GM18499 (cell line): Measurements from ENCODE around the gene DIAPH1.

ENCODE experiments used
- ATAC-seq: cut with Tn5 transposase; IDR thresholded peaks from one replicate; pipeline ENCODE4 v1.9.1; 2021; ENCODE audit warnings: moderate number of reproducible peaks; ENCODE audit not compliant: insufficient read depth, unreplicated experiment

Gene DIAPH1

GRCh38 chr5:141524604-141525597 is 93.9 kb downstream of the DIAPH1 start:
- ATAC-seq, result peak; percentile 41

GRCh38 chr5:141523991-141524390 is 94.8 kb downstream of the DIAPH1 start:
- ATAC-seq, result no peak

- ATAC-seq, result no peak
Measured at GRCh38 chr5:141522301-141522700, 96.5 kb downstream of the DIAPH1 start.

GRCh38 chr5:141521244-141521781 is 97.5 kb downstream of the DIAPH1 start:
- no peak for ATAC-seq

GRCh38 chr5:141519605-141520565 is 98.9 kb downstream of the DIAPH1 start:
- ATAC-seq, result no peak

- no peak for ATAC-seq
Measured at GRCh38 chr5:141518618-141519015, 100.2 kb downstream of the DIAPH1 start.

GRCh38 chr5:141517880-141518617 is 100.8 kb downstream of the DIAPH1 start:
- no peak for ATAC-seq

GRCh38 chr5:141517312-141517711 is 101.5 kb downstream of the DIAPH1 start:
- no peak for ATAC-seq

GRCh38 chr5:141516672-141517025 is 102.2 kb downstream of the DIAPH1 start:
- ATAC-seq, result no peak

- ATAC-seq, result no peak
Measured at GRCh38 chr5:141515946-141516671, 102.7 kb downstream of the DIAPH1 start.

GRCh38 chr5:141515141-141515540 is 103.7 kb downstream of the DIAPH1 start:
- ATAC-seq, result no peak

- no peak for ATAC-seq
Measured at GRCh38 chr5:141514330-141515133, 104.3 kb downstream of the DIAPH1 start.

- no peak for ATAC-seq
Measured at GRCh38 chr5:141513627-141514329, 105.0 kb downstream of the DIAPH1 start.

- ATAC-seq, result no peak
Measured at GRCh38 chr5:141512911-141513626, 105.7 kb downstream of the DIAPH1 start.

- no peak for ATAC-seq
Measured at GRCh38 chr5:141512390-141512910, 106.3 kb downstream of the DIAPH1 start.

GRCh38 chr5:141511771-141512325 is 107.0 kb downstream of the DIAPH1 start:
- no peak for ATAC-seq
